ENCODE results near the gene GJB3. TPM values are rescaled to one million over a fixed set of nuclear protein-coding genes. Genes with fewer than 3 reads are reported as not detected.

Gene GJB3
- total RNA-seq, 1 experiment from 2014 or later = 46.7 TPM

GRCh38 chr1:34747638-34747941 is 33.4 kb upstream of the GJB3 start:
- TF ChIP-seq SRF (IDR thresholded peaks at IDR 0.05; ENCODE audit: low read depth) (no peak), POLR2A (IDR thresholded peaks at IDR 0.05; ENCODE audit: borderline replicate concordance, extremely low read depth, insufficient read depth, insufficient read length) (no peak), CTCF (IDR thresholded peaks at IDR 0.05 in 2 of 3, conservative IDR thresholded peaks at IDR 0.05 in 1 of 3; ENCODE audit: borderline replicate concordance in 1 of 3, insufficient read depth in 1 of 3, low read depth in 2 of 3, low read length in 2 of 3) (no peak), SIN3A (IDR thresholded peaks at IDR 0.05; ENCODE audit: low read depth) (no peak), EZH2phosphoT487 (IDR thresholded peaks at IDR 0.05; ENCODE audit: borderline replicate concordance) (no peak), ATF3 (IDR thresholded peaks at IDR 0.05) (no peak), FOSL1 (IDR thresholded peaks at IDR 0.05; ENCODE audit: low read depth) (no peak)
- H4K20me1 ChIP-seq (ENCODE audit: insufficient read depth) = no peaks in the 10 kb centered on the region
- H2AFZ ChIP-seq (ENCODE audit: low read depth, low read length, poor library complexity, severe bottlenecking) = no peak overlapping the region
- H3K27me3 ChIP-seq (ENCODE audit: insufficient read depth, low read length) = no peaks in the 10 kb centered on the region
- ATAC-seq (no peak), DNase-seq (ENCODE audit: low read depth, low spot score) (no peak)
- no peaks in the 10 kb centered on the region for H3K9me2 ChIP-seq (ENCODE audit: insufficient read depth)
- no peak overlapping the region for H3K27ac ChIP-seq (ENCODE audit: low read depth, low read length)
- H3K4me1 ChIP-seq (ENCODE audit: control insufficient read depth in 1 of 2, insufficient read depth in 2 of 2, low read length in 2 of 2) = peaks cover 0 to 8% of the 10 kb centered on the region in 2 experiments; a peak in 2 of 4 replicates
- H3K4me3 ChIP-seq (replicated peaks in 1 of 2; ENCODE audit: low read depth in 1 of 2, low read length in 2 of 2) = no peak overlapping the region
- H3K4me2 ChIP-seq (ENCODE audit: low read length) = no peak overlapping the region
- no peaks in the 10 kb centered on the region for H3K9me3 ChIP-seq (ENCODE audit: control insufficient read depth in 1 of 2, insufficient read depth in 1 of 2, low read depth in 1 of 2, low read length in 2 of 2)
- no peak overlapping the region for H3K9ac ChIP-seq (ENCODE audit: low read length)
- BruUV-seq (replicated peaks) = no TSS peak
- ChIA-PET CTCF (no interaction called here), POLR2A (no interaction called here), RAD21 (ENCODE audit: low non-redundant PET in 1 of 2, low total read pairs in 2 of 2, uncharacterized antibody in 2 of 2, unreplicated experiment in 2 of 2) (interaction anchor here in 1 of 2 experiments (0.6 kb wide), 1 partner anchor 30 kb away, joined by 4 read pairs; no protein-coding TSS in a partner anchor)
- intact Hi-C loops (cut with micrococcal nuclease) = loop anchor here (10.0 kb wide), 1 partner anchor 1013 kb away; no protein-coding TSS in a partner anchor
- no peaks in the 10 kb centered on the region for H3K79me2 ChIP-seq (ENCODE audit: insufficient read depth, low read length)
- no peaks in the 10 kb centered on the region for H3K36me3 ChIP-seq (ENCODE audit: control insufficient read depth in 1 of 2, insufficient read depth in 2 of 2, low read length in 2 of 2)

DNA sequence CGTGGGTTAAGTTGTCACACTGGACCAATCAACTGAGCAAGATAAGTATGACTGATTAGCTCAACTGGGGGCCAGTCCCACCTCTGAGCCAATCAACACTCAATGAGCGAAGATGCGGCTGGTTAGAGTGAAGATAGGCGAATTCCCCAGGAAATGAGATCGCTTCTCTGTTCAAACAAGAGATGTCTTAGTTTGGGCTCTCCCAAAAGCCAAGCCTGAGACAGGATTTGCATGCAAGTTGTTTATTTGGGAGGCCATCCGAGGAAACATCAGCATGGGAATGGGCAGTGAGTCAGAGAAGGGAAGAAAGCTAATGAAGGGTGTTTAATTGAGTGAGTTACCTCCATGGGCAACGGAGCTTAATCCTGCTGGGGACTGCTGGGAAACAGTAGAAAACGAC is 31.0 kb upstream of the GJB3 start:
- Histone ChIP-seq H3K27ac (ENCODE audit: low read depth, low read length) (no peak overlapping the region), H3K4me2 (ENCODE audit: low read length) (no peak overlapping the region), H3K9ac (ENCODE audit: low read length) (no peak overlapping the region), H2AFZ (ENCODE audit: low read depth, low read length, poor library complexity, severe bottlenecking) (no peak overlapping the region), H3K27me3 (ENCODE audit: insufficient read depth, low read length) (no peaks in the 10 kb centered on the region), H3K9me2 (ENCODE audit: insufficient read depth) (no peaks in the 10 kb centered on the region), H3K79me2 (ENCODE audit: insufficient read depth, low read length) (no peaks in the 10 kb centered on the region), H3K4me1 (ENCODE audit: control insufficient read depth in 1 of 2, insufficient read depth in 2 of 2, low read length in 2 of 2) (peaks cover 8 to 21% of the 10 kb centered on the region in 2 experiments), H3K9me3 (ENCODE audit: control insufficient read depth in 1 of 2, insufficient read depth in 1 of 2, low read depth in 1 of 2, low read length in 2 of 2) (no peaks in the 10 kb centered on the region), H3K4me3 (replicated peaks in 1 of 2; ENCODE audit: low read depth in 1 of 2, low read length in 2 of 2) (no peak overlapping the region), H3K36me3 (ENCODE audit: control insufficient read depth in 1 of 2, insufficient read depth in 2 of 2, low read length in 2 of 2) (no peaks in the 10 kb centered on the region), H4K20me1 (ENCODE audit: insufficient read depth) (no peaks in the 10 kb centered on the region)
- intact Hi-C loops (cut with micrococcal nuclease) = loop anchor here (10.0 kb wide), 1 partner anchor 1015 kb away; no protein-coding TSS in a partner anchor
- CTCF ChIA-PET = no interaction called here
- RAD21 ChIA-PET (ENCODE audit: low non-redundant PET in 1 of 2, low total read pairs in 2 of 2, uncharacterized antibody in 2 of 2, unreplicated experiment in 2 of 2) = no interaction called here
- ATAC-seq = no peak
- DNase-seq (ENCODE audit: low read depth, low spot score) = no peak
- no TSS peak for BruUV-seq (replicated peaks)
- POLR2A ChIA-PET = no interaction called here
- TF ChIP-seq EZH2phosphoT487 (IDR thresholded peaks at IDR 0.05; ENCODE audit: borderline replicate concordance) = no peak
- TF ChIP-seq, protein P1, sequence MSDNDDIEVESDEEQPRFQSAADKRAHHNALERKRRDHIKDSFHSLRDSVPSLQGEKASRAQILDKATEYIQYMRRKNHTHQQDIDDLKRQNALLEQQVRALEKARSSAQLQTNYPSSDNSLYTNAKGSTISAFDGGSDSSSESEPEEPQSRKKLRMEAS (IDR thresholded peaks at IDR 0.05) = no peak
- TF ChIP-seq, protein P2, sequence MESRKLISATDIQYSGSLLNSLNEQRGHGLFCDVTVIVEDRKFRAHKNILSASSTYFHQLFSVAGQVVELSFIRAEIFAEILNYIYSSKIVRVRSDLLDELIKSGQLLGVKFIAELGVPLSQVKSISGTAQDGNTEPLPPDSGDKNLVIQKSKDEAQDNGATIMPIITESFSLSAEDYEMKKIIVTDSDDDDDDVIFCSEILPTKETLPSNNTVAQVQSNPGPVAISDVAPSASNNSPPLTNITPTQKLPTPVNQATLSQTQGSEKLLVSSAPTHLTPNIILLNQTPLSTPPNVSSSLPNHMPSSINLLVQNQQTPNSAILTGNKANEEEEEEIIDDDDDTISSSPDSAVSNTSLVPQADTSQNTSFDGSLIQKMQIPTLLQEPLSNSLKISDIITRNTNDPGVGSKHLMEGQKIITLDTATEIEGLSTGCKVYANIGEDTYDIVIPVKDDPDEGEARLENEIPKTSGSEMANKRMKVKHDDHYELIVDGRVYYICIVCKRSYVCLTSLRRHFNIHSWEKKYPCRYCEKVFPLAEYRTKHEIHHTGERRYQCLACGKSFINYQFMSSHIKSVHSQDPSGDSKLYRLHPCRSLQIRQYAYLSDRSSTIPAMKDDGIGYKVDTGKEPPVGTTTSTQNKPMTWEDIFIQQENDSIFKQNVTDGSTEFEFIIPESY (IDR thresholded peaks at IDR 0.05; ENCODE audit: extremely low read depth, insufficient replicate concordance, low read length) = no peak
- no peak for TF ChIP-seq ZNF274 (IDR thresholded peaks at IDR 0.05; ENCODE audit: low read depth, low read length)
- no peak for TF ChIP-seq TCF7L2 (IDR thresholded peaks at IDR 0.05; ENCODE audit: borderline replicate concordance, extremely low read depth, insufficient read depth, insufficient read length)
- no peak for TF ChIP-seq RAD21 (IDR thresholded peaks at IDR 0.05; ENCODE audit: low read depth)
- no peak for TF ChIP-seq EGR1 (IDR thresholded peaks at IDR 0.05; ENCODE audit: low read depth)
- no peak for TF ChIP-seq CBX3 (IDR thresholded peaks at IDR 0.05; ENCODE audit: low read depth)
- TF ChIP-seq SRF (IDR thresholded peaks at IDR 0.05; ENCODE audit: low read depth) = no peak
- TF ChIP-seq SIN3A (IDR thresholded peaks at IDR 0.05; ENCODE audit: low read depth) = no peak
- TF ChIP-seq CEBPB (IDR thresholded peaks at IDR 0.05; ENCODE audit: low read depth) = no peak
- TF ChIP-seq JUND (IDR thresholded peaks at IDR 0.05) = no peak
- no peak for TF ChIP-seq EZH2 (IDR thresholded peaks at IDR 0.05)
- TF ChIP-seq YY1 (IDR thresholded peaks at IDR 0.05; ENCODE audit: extremely low read depth, insufficient replicate concordance, low read depth, low read length) = no peak

All from HCT116 (cell line).